Posterior cingulate gyrus (tissue), 11 donors: Measurements from ENCODE around the gene SH2D4B.

Experiments used
- DNase-seq, 10 donors: peaks; one replicate each; pipeline versions ENCODE4 v3.0.0 to v3.0.0-alpha.2; 2020 to 2021; ENCODE audit warnings: mixed read lengths in 3 of 10
- intact Hi-C: fragments of 100-400 bp; cut with DNase I; formaldehyde crosslinking; loops from one replicate; pipeline ENCODE4 v1.15.1; 2023

SH2D4B gene

GRCh38 chr10:80582286-80582960 is 44.7 kb downstream of the SH2D4B start:
- no peak for DNase-seq

GRCh38 chr10:80583685-80584084 is 46.0 kb downstream of the SH2D4B start:
- intact Hi-C loops = no loop called here
- no peak for DNase-seq

More at GRCh38 chr10:80582286-80582960, 44.7 kb downstream of the SH2D4B start:
- intact Hi-C loops = no loop called here

- intact Hi-C loops = no loop called here
- no peak for DNase-seq
Measured at GRCh38 chr10:80585812-80586211, 48.1 kb downstream of the SH2D4B start.

- intact Hi-C loops = no loop called here
- DNase-seq = peak in 1 of 10 donors; percentile 21
Measured at GRCh38 chr10:80588546-80588945, 50.8 kb downstream of the SH2D4B start.

GRCh38 chr10:80589726-80590373 is 52.1 kb downstream of the SH2D4B start:
- no peak for DNase-seq
- intact Hi-C loops = no loop called here

- intact Hi-C loops = no loop called here
- DNase-seq = no peak
Measured at GRCh38 chr10:80590585-80591125, 53.0 kb downstream of the SH2D4B start.

- intact Hi-C loops = no loop called here
- peak in 1 of 10 donors; percentile 62 for DNase-seq
Measured at GRCh38 chr10:80596391-80597257, 58.9 kb downstream of the SH2D4B start.

- DNase-seq = no peak
- intact Hi-C loops = no loop called here
Measured at GRCh38 chr10:80598084-80598798, 60.5 kb downstream of the SH2D4B start.

GRCh38 chr10:80598951-80599350 is 61.2 kb downstream of the SH2D4B start:
- peak in 1 of 10 donors; percentile 54 for DNase-seq
- intact Hi-C loops = no loop called here

- peak in 5 of 10 donors; percentile 11 to 90 (median 25) for DNase-seq
- intact Hi-C loops = no loop called here
Measured at GRCh38 chr10:80599424-80599847, 61.7 kb downstream of the SH2D4B start.

- intact Hi-C loops = no loop called here
Measured at GRCh38 chr10:80600256-80600655, 62.6 kb downstream of the SH2D4B start.

GRCh38 chr10:80602881-80603280 is 65.2 kb downstream of the SH2D4B start:
- intact Hi-C loops = no loop called here
- peak in 1 of 10 donors; percentile 24 for DNase-seq

More at GRCh38 chr10:80600256-80600655, 62.6 kb downstream of the SH2D4B start:
- peak in 1 of 10 donors; percentile 52 for DNase-seq

GRCh38 chr10:80603516-80603915 is 65.8 kb downstream of the SH2D4B start:
- intact Hi-C loops = no loop called here
- DNase-seq = peak in 1 of 10 donors; percentile 82

- peak in 1 of 10 donors; percentile 70 for DNase-seq
- intact Hi-C loops = no loop called here
Measured at GRCh38 chr10:80608706-80609105, 71.0 kb downstream of the SH2D4B start.

- DNase-seq = peak in 1 of 10 donors; percentile 73
- intact Hi-C loops = no loop called here
Measured at GRCh38 chr10:80609331-80609730, 71.6 kb downstream of the SH2D4B start.

- peak in 1 of 10 donors; percentile 70 for DNase-seq
- intact Hi-C loops = no loop called here
Measured at GRCh38 chr10:80611481-80612185, 73.9 kb downstream of the SH2D4B start.

- intact Hi-C loops = no loop called here
- DNase-seq = peak in 1 of 10 donors; percentile 38
Measured at GRCh38 chr10:80612261-80612660, 74.6 kb downstream of the SH2D4B start.

GRCh38 chr10:80613466-80614170 is 75.9 kb downstream of the SH2D4B start:
- DNase-seq = peak in 1 of 10 donors; percentile 35
- intact Hi-C loops = no loop called here
